ENCODE results near the gene CRB2.

- TF ChIP-seq EZH2 (IDR thresholded peaks at IDR 0.05; ENCODE audit: borderline replicate concordance, low read depth, low read length, severe bottlenecking) = no peak
- TF ChIP-seq, protein P1, sequence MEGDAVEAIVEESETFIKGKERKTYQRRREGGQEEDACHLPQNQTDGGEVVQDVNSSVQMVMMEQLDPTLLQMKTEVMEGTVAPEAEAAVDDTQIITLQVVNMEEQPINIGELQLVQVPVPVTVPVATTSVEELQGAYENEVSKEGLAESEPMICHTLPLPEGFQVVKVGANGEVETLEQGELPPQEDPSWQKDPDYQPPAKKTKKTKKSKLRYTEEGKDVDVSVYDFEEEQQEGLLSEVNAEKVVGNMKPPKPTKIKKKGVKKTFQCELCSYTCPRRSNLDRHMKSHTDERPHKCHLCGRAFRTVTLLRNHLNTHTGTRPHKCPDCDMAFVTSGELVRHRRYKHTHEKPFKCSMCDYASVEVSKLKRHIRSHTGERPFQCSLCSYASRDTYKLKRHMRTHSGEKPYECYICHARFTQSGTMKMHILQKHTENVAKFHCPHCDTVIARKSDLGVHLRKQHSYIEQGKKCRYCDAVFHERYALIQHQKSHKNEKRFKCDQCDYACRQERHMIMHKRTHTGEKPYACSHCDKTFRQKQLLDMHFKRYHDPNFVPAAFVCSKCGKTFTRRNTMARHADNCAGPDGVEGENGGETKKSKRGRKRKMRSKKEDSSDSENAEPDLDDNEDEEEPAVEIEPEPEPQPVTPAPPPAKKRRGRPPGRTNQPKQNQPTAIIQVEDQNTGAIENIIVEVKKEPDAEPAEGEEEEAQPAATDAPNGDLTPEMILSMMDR (IDR thresholded peaks at IDR 0.05; ENCODE audit: borderline replicate concordance, extremely low read depth, low read length, poor library complexity, severe bottlenecking) = no peak
Observed at GRCh38 chr9:123319541-123320339, 36.3 kb upstream of the CRB2 start.
